Measurements from ENCODE around the gene KERA. TPM values are rescaled to one million over a fixed set of nuclear protein-coding genes. Genes with fewer than 3 reads are reported as not detected.

Gene KERA
- total RNA-seq, 1 experiment from 2014 or later = not detected

GRCh38 chr12:91003737-91004136 is 54.1 kb downstream of the KERA start:
- Histone ChIP-seq H4K20me1 (ENCODE audit: control insufficient read depth, insufficient read depth, insufficient read length) (no peaks in the 10 kb centered on the region), H3K23ac (ENCODE audit: insufficient read length, low read depth, low read length) (no peak overlapping the region), H2BK12ac (ENCODE audit: insufficient read length, low read depth, low read length) (no peak overlapping the region), H2BK5ac (ENCODE audit: insufficient read length, low read length) (no peak overlapping the region), H3K4me1 (ENCODE audit: insufficient read depth, low read length) (no peaks in the 10 kb centered on the region), H3K79me2 (ENCODE audit: insufficient read depth, low read length) (no peaks in the 10 kb centered on the region), H3K56ac (ENCODE audit: insufficient read length, low read depth, low read length) (no peak overlapping the region), H4K91ac (ENCODE audit: insufficient read length, low read depth, low read length) (no peak overlapping the region), H2AK5ac (ENCODE audit: insufficient read length, low read length) (no peak overlapping the region), H3T11ph (ENCODE audit: low read length) (no peak overlapping the region), H2BK15ac (ENCODE audit: low read depth, low read length) (no peak overlapping the region), H3K23me2 (ENCODE audit: insufficient read length, low read depth, low read length, poor library complexity, severe bottlenecking) (no peaks in the 10 kb centered on the region), H4K5ac (ENCODE audit: insufficient read length, low read depth, low read length) (no peak overlapping the region), H3K4ac (ENCODE audit: low read depth, low read length) (no peak overlapping the region), H4K8ac (replicated peaks; ENCODE audit: insufficient read length, low read depth, low read length) (no peak overlapping the region), H2BK20ac (ENCODE audit: low read depth, low read length, poor library complexity, severe bottlenecking) (no peak overlapping the region), H3K27me3 (ENCODE audit: insufficient read depth, low read length) (no peaks in the 10 kb centered on the region), H3K79me1 (ENCODE audit: insufficient read depth, low read depth, low read length, poor library complexity, severe bottlenecking) (no peaks in the 10 kb centered on the region), H3K4me2 (ENCODE audit: insufficient read depth, insufficient read length, low read length) (no peak overlapping the region), H3K14ac (ENCODE audit: insufficient read depth, low read length) (no peak overlapping the region), H3K9me3 (ENCODE audit: control insufficient read depth, low read depth, low read length) (no peaks in the 10 kb centered on the region), H3K9ac (ENCODE audit: extremely low read depth, insufficient read length, low read length) (no peak overlapping the region), H2BK120ac (ENCODE audit: low read depth, low read length, poor library complexity, severe bottlenecking) (no peak overlapping the region), H2AFZ (ENCODE audit: low read length) (no peak overlapping the region), H3K27ac (ENCODE audit: insufficient read length, low read depth, low read length) (no peak overlapping the region), H3K18ac (ENCODE audit: insufficient read length, low read depth, low read length) (no peak overlapping the region)
- Mint-ChIP-seq H3K27me3 (ENCODE audit: low read depth) (peaks cover 4% of the 10 kb centered on the region; the same call in 1 of the 2 replicates), H3K4me3 (no peak overlapping the region), H3K4me1 (no peaks in the 10 kb centered on the region), H3K9me3 (no peaks in the 10 kb centered on the region), H3K27ac (no peak overlapping the region), H3K36me3 (ENCODE audit: insufficient read depth in 1 of 3, low read depth in 3 of 3) (no peaks in the 10 kb centered on the region)
- DNase-seq = no peak
- no peak for TF ChIP-seq CTCF (conservative IDR thresholded peaks at IDR 0.05)

Data from H9 (cell line).